Cardiac septum (tissue), 1 donor: ENCODE data around the gene ATP5PD. TPM values are rescaled to one million over a fixed set of nuclear protein-coding genes. Genes with fewer than 3 reads are reported as not detected.
"Not testable (repeated sequence)": the region's sequence is repeated elsewhere in the genome, so short reads cannot be mapped to it uniquely, and the experiment has no call there.

Source experiments
- DNase-seq: peaks from one replicate; pipeline ENCODE4 v3.0.0-alpha.2; 2020; ENCODE audit warnings: low spot score
- intact Hi-C: fragments of 100-400 bp; cut with DNase I; formaldehyde crosslinking; loops from one replicate; pipeline ENCODE4 v1.14.0; 2022
- total RNA-seq: library from RNA; stranded (reverse); fragmentation: NEBNext Ultra II Directional; extraction: Animal tissue kit (Norgen Biotek cat#: 25700); gene quantifications from one replicate; pipeline ENCODE4 v1.2.1, GENCODE V29; 2021
- donor health status: DM: no; HTN: no; CAD: no.

The ATP5PD gene
- total RNA-seq, 1 donor from 2014 or later = 616 TPM

DNA sequence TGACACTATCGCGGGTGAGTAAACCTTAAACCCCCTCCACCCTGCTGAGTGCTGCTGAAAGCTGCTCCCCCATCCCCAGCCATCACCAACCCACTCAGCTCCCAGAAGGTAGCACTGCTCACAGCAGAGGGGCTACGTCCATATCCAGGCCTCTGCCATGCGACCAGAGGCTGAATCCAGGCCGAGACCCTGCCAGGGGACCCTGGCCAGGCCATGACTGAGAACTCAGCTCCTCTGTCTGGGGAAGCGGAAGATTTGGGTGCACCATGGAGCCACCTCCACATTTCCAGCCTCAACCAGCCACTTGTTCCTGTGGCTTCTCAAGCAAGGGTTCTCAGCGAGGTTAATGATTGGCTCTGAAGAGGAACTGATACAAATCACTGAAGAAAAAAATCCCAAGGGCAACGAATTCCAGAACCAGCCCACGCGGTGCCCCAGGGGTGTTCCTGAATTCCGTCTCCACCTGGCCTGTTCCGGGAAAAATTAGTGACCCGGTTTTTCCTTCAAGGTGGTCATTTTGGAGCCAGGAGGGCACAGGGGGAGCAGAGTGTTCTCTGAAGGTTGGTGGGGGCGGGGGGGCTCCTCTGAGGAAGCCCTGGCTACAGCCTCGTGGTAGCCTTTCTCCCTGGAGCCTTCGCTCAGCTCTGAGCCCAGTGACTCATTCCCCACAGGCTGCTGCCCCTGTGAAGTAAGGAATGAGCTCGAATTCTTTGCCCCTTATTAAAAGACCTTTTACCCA lies 31.7 kb upstream of the ATP5PD start:
- no peak for DNase-seq
- intact Hi-C loops = no loop called here

DNA sequence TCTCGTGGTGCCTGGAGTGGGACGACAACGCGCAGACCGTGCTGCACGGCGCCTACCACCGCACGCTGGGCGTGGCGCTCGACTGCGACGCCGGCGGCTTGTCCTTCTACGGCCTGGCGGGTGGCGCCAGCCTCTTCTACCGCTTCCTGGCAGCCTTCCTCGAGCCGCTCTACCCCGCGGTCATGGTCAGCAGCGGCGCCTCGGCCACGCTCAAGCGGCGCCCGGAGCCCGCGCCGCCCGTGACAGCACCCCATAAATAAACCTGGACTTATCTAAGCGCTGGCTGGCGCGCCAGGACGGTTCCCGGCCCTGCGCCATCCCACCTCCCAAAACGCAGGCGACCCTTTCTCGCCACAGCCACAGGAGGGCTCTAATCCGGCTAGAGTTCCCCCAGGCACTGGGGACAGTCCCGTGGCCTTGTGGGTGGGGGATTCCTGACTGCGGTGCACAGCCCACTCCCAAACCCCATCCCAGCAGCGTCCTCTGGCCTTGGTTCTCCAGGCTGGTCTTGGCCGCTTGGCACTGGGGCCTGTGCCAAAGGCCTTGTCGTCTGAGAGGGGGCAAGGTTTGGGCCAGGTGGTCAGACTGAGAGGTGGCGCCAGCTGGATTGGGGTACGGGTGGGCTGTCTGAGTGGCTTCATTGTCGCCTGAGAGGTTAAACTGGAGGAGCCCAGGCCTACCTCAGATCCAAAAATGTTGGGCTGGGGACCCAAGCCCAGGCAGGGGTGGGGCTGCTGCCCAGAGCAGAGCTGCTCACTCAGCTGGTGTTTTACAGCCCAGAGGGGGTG lies 30.9 kb upstream of the ATP5PD start:
- intact Hi-C loops = no loop called here
- DNase-seq = peak; percentile 92

- no peak for DNase-seq
- intact Hi-C loops = no loop called here
These were observed 30.3 kb upstream of the ATP5PD start for GRCh38 chr17:75077072-75077495.

- DNase-seq = no peak
- intact Hi-C loops = no loop called here
These were observed 29.0 kb upstream of the ATP5PD start for GRCh38 chr17:75075597-75076336.

DNA sequence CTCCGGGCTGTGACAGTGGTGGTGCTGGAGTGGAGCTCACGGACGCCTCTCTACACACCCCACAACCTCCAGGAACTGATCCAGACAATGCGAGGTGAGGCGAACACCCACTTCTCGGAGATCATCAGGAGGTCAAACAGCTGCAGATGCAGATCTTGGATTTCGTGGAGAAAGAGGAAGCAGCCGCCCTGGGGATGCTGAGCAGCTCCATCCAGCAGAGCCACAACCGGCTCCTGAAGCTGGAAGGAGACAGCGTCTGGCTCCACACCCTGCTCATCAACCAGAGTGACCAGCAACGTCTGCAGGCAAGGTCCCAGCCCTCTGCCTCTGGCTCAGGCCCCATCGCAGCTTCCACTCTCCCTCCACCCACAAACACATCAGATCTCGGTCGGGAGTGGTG lies 27.8 kb upstream of the ATP5PD start:
- intact Hi-C loops = no loop called here
- DNase-seq = no peak

DNA sequence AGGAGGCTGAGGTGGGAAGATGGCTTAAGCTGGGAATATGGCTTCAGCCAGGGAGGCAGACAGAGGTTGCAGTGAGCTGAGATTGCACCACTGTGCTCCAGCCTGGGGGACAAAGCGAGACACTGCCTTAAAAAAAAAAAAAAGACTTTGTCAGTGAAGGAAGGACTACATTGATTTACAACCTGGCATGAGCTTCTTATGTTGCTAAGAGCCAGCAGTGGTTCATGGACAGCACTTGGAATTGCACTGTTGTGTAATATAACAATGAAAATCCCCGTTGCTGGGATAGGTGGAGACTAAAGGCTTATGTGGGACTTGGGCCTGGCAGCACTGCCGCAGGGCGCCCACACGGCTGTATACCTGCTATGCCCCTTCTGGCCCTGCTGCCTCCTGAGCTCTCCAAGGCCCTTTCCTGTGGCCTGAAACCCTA lies 26.9 kb upstream of the ATP5PD start:
- DNase-seq = no peak
- intact Hi-C loops = no loop called here

DNA sequence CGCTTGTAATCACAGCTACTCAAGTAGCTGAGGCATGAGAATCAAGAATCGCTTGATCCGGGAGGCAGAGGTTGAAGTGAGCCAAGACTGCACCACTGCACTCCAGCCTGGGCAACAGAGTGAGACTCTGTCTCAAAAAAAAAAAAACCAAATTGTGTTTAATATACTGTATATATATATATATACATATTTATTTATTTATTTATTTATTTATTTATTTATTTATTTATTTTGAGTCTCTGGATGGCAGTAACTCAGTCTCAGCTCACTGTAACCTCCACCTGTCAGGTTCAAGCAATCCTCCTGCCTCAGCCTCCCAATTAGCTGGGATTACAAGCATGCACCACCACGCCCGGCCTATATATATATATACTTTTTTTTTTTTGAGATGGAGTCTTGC lies 26.1 kb upstream of the ATP5PD start:
- DNase-seq, intact Hi-C loops: not testable (repeated sequence)

GRCh38 chr17:75071478-75072271 lies 24.9 kb upstream of the ATP5PD start:
- DNase-seq, intact Hi-C loops: not testable (repeated sequence)

GRCh38 chr17:75069783-75070182 lies 23.0 kb upstream of the ATP5PD start:
- no peak for DNase-seq
- intact Hi-C loops = no loop called here

GRCh38 chr17:75068750-75069149 lies 22.0 kb upstream of the ATP5PD start:
- intact Hi-C loops = no loop called here
- no peak for DNase-seq

DNA sequence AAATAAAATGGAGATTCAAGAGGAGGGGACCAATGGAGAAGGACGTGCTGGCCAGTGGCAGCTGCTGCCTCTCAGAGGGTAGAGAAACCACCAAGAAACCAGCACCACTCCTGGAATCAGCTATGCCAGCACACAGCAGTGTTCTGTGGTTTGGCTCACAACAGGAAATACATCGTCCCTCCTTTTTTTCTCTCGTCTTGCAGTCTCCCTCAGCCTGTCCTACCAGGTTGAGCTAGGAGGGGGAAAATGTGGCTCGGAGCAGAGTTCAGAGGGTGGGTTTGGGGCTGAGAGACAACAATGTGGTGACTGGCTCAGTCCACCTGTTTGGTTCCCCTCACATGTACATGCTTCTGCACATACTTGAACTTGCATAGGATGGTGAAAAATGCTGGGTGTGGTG lies 21.1 kb upstream of the ATP5PD start:
- DNase-seq = no peak
- intact Hi-C loops = no loop called here

- DNase-seq = no peak
- intact Hi-C loops = no loop called here
These were observed 18.9 kb upstream of the ATP5PD start for GRCh38 chr17:75065562-75066151.

GRCh38 chr17:75064867-75065561 lies 18.2 kb upstream of the ATP5PD start:
- no peak for DNase-seq
- intact Hi-C loops = no loop called here

- intact Hi-C loops = no loop called here
- no peak for DNase-seq
These were observed 17.7 kb upstream of the ATP5PD start for GRCh38 chr17:75064460-75064859.

- no peak for DNase-seq
- intact Hi-C loops = no loop called here
These were observed 17.3 kb upstream of the ATP5PD start for GRCh38 chr17:75064040-75064439.

DNA sequence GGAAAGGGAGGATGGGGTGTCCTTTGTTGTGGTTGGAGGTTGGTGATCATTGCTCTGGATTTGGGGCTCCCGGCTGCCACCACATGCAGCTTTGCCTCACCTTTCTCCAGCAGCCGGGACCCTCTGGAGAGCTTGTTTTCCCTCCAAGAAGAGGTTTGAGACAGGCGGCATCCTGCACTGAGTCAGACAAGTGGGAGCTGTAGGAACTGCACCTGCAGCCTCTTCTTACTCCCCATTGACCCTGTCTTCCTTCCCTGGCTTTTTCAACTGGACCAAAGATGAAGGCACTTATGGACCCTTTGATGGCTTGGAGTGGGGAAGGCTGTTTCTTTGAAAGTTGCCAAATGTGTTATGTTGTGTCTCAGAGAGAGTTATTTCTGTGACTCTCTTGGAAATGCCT lies 16.9 kb upstream of the ATP5PD start:
- DNase-seq = no peak
- intact Hi-C loops = no loop called here

DNA sequence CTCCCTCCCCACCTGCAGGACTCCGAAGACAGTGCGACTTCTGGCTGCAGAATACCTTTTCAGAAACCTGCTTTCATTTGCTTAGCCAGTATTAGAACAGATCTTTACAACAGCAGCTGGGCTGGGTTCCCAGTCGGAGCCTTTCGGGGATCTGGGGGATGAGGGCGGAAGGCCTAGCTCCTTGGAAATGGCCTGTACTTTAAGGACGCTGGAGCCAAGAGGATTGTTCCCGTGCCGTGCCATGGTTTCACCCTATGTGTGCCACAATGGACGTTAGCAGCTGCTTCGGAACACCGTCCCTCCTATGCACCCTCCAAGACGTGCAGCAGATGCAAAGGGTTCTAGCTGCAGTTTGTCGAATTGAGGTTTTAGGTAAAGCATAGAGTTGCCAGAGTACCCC lies 16.4 kb upstream of the ATP5PD start:
- DNase-seq = no peak
- intact Hi-C loops = no loop called here

DNA sequence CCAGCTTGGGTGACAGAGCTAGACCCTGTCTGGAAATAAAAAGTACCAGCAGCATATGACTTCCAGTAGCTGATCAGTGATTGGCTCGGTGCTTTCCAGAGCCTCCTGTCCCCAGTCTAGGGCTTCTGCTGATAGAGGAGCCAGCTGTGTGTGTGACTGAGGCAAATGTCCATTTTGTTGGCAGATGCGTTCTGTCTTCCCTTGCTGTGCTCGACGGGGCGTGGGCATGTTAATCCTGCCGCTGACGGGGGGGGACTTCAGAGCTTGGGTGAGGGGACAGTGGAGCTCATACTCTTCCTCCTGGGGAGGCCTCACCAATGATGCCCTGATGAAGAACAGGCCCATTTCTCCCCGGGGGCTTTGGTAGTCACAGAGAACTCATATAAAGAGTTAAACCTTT lies 14.8 kb upstream of the ATP5PD start:
- intact Hi-C loops = loop anchor here (2.0 kb wide), 1 partner anchor 69 kb away; the partner anchor contains the start of gene NT5C

GRCh38 chr17:75061055-75061438 lies 14.3 kb upstream of the ATP5PD start:
- intact Hi-C loops = loop anchor here (2.0 kb wide), 1 partner anchor 70 kb away; the partner anchor contains the start of gene NT5C
- DNase-seq = no peak

More for the DNA sequence above, 14.8 kb upstream of the ATP5PD start:
- no peak for DNase-seq
